ENCODE results near the gene COPB1.

COPB1 gene, protein sequence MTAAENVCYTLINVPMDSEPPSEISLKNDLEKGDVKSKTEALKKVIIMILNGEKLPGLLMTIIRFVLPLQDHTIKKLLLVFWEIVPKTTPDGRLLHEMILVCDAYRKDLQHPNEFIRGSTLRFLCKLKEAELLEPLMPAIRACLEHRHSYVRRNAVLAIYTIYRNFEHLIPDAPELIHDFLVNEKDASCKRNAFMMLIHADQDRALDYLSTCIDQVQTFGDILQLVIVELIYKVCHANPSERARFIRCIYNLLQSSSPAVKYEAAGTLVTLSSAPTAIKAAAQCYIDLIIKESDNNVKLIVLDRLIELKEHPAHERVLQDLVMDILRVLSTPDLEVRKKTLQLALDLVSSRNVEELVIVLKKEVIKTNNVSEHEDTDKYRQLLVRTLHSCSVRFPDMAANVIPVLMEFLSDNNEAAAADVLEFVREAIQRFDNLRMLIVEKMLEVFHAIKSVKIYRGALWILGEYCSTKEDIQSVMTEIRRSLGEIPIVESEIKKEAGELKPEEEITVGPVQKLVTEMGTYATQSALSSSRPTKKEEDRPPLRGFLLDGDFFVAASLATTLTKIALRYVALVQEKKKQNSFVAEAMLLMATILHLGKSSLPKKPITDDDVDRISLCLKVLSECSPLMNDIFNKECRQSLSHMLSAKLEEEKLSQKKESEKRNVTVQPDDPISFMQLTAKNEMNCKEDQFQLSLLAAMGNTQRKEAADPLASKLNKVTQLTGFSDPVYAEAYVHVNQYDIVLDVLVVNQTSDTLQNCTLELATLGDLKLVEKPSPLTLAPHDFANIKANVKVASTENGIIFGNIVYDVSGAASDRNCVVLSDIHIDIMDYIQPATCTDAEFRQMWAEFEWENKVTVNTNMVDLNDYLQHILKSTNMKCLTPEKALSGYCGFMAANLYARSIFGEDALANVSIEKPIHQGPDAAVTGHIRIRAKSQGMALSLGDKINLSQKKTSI

GRCh38 chr11:14499560-14500180 lies at the start of gene COPB1:
TSS of gene COPB1 (minus strand) at chr11:14499811. CDS start at chr11:14498928, 883 bp downstream.
- H3K36me3 ChIP-seq: peaks cover 45% of the 10 kb centered on the region
- DNase-seq: peak; percentile 91
- no peak for TF ChIP-seq CTCF (IDR thresholded peaks at IDR 0.05; ENCODE audit: low read depth, low read length)
- H3K27ac ChIP-seq: peak within 1 kb of the TSS; percentile 73
- peak within 1 kb of the TSS; percentile 65 for H3K4me3 ChIP-seq (ENCODE audit: low read depth, low read length)
- H3K9me3 ChIP-seq (ENCODE audit: severe bottlenecking): no peaks in the 10 kb centered on the region
- H3K27me3 ChIP-seq (ENCODE audit: insufficient read depth, low read depth, severe bottlenecking): no peaks in the 10 kb centered on the region

GRCh38 chr11:14547440-14547839 lies 47.8 kb upstream of the COPB1 start:
- Histone ChIP-seq H3K27me3 (ENCODE audit: insufficient read depth, low read depth, severe bottlenecking) (no peaks in the 10 kb centered on the region), H3K4me3 (ENCODE audit: low read depth, low read length) (no peak overlapping the region), H3K27ac (no peak overlapping the region), H3K36me3 (no peaks in the 10 kb centered on the region), H3K9me3 (ENCODE audit: severe bottlenecking) (no peaks in the 10 kb centered on the region)
- DNase-seq: no peak
- TF ChIP-seq CTCF (IDR thresholded peaks at IDR 0.05; ENCODE audit: low read depth, low read length): no peak

GRCh38 chr11:14546672-14547071 lies 47.1 kb upstream of the COPB1 start:
- DNase-seq: no peak
- Histone ChIP-seq H3K27me3 (ENCODE audit: insufficient read depth, low read depth, severe bottlenecking) (no peaks in the 10 kb centered on the region), H3K36me3 (no peaks in the 10 kb centered on the region), H3K9me3 (ENCODE audit: severe bottlenecking) (no peaks in the 10 kb centered on the region), H3K27ac (no peak overlapping the region), H3K4me3 (ENCODE audit: low read depth, low read length) (no peak overlapping the region)
- no peak for TF ChIP-seq CTCF (IDR thresholded peaks at IDR 0.05; ENCODE audit: low read depth, low read length)

DNA sequence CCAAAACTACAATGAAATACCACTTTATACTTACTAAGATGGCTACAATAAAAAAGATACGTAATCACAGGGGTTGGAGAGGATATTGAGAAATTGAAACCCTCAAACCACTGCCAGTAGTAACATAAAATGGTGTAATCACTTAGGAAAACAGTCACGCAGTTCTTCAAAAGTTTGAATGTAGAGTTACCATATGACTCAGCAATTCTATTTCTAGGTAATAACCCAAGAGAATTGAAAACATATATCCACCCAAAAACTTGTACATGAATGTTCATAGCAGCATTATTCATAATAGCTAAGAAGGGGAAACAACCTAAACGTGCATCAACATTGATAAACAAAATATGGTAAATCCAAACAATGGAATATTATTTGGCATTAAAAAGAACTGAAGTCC lies 45.0 kb upstream of the COPB1 start:
- Histone ChIP-seq H3K4me3 (ENCODE audit: low read depth, low read length) (no peak overlapping the region), H3K27ac (no peak overlapping the region), H3K9me3 (ENCODE audit: severe bottlenecking) (no peaks in the 10 kb centered on the region), H3K27me3 (ENCODE audit: insufficient read depth, low read depth, severe bottlenecking) (no peaks in the 10 kb centered on the region), H3K36me3 (no peaks in the 10 kb centered on the region)
- TF ChIP-seq CTCF (IDR thresholded peaks at IDR 0.05; ENCODE audit: low read depth, low read length): no peak
- no peak for DNase-seq

DNA sequence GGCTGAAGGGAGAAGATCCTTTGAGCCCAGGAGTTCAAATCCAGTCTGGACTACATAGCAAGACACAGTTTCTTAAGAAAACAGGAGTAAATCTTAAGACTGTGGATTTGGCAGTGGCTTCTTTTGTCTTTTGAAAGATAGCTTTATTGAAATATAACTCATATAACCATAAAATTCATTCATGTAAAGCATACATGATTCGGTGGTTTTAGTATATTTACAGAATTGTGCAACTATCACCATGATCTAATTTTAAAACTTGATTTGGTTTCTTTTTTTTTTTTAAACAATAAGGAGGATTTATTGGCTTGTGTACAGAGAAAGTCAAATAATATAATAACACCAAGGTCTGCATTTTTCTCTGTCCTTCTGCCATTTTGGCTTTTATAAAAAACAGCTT lies 43.6 kb upstream of the COPB1 start:
- H3K27me3 ChIP-seq (ENCODE audit: insufficient read depth, low read depth, severe bottlenecking): no peaks in the 10 kb centered on the region
- H3K36me3 ChIP-seq: no peaks in the 10 kb centered on the region
- no peak overlapping the region for H3K27ac ChIP-seq
- no peak for DNase-seq
- no peak for TF ChIP-seq CTCF (IDR thresholded peaks at IDR 0.05; ENCODE audit: low read depth, low read length)
- H3K4me3 ChIP-seq (ENCODE audit: low read depth, low read length): no peak overlapping the region
- no peaks in the 10 kb centered on the region for H3K9me3 ChIP-seq (ENCODE audit: severe bottlenecking)

Measured in WERI-Rb-1 (cell line).